Loucy (cell line): ENCODE results near the gene MET.

Experiments
- H2AFZ ChIP-seq: fragments of 200-600 bp; sonication (generic); 2 replicates; pipeline ENCODE4 v1.6.0; 2016; ENCODE audit warnings: antibody characterized with exemption, mild to moderate bottlenecking, low read length, moderate library complexity
- H3F3A ChIP-seq: fragments of 200-600 bp; 2 replicates; pipeline ENCODE4 v1.6.0; 2016; ENCODE audit warnings: antibody characterized with exemption, low read depth, mild to moderate bottlenecking
- H3K27me3 ChIP-seq: fragments of 200-600 bp; sonication (generic); 2 replicates; pipeline ENCODE4 v1.6.1; 2014; ENCODE audit warnings: low read length, mild to moderate bottlenecking; ENCODE audit not compliant: insufficient read depth, poor library complexity, severe bottlenecking
- H3K36me3 ChIP-seq: fragments of 200-600 bp; sonication (generic); 2 replicates; pipeline ENCODE4 v1.6.1; 2016; ENCODE audit warnings: low read length; ENCODE audit not compliant: insufficient read depth
- H3K4me1 ChIP-seq: fragments of 200-600 bp; sonication (generic); 2 replicates; pipeline ENCODE4 v1.5.1; 2014; ENCODE audit warnings: low read length, mild to moderate bottlenecking; ENCODE audit not compliant: insufficient read depth, poor library complexity, severe bottlenecking
- H3K4me2 ChIP-seq: fragments of 200-600 bp; sonication (generic); 2 replicates; pipeline ENCODE4 v1.6.0; 2014; ENCODE audit warnings: antibody characterized with exemption, low read length, low read depth, mild to moderate bottlenecking; ENCODE audit not compliant: poor library complexity, severe bottlenecking
- H3K4me3 ChIP-seq: fragments of 200-600 bp; sonication (generic); 2 replicates; pipeline ENCODE4 v1.5.1; 2014; ENCODE audit warnings: low read length, mild to moderate bottlenecking, mixed read lengths; ENCODE audit not compliant: poor library complexity, severe bottlenecking
- H3K79me2 ChIP-seq: fragments of 200-600 bp; sonication (generic); 2 replicates; pipeline ENCODE4 v1.6.1; 2014; ENCODE audit warnings: low read length; ENCODE audit not compliant: insufficient read depth
- H3K9ac ChIP-seq: fragments of 200-600 bp; sonication (generic); 2 replicates; pipeline ENCODE4 v1.6.0; 2014; ENCODE audit warnings: mild to moderate bottlenecking, low read depth, low read length, moderate library complexity; ENCODE audit not compliant: poor library complexity, severe bottlenecking
- H3K9me2 ChIP-seq: fragments of 200-600 bp; sonication (generic); replicated peaks from 2 replicates; pipeline ENCODE4 v1.6.1; 2016; ENCODE audit warnings: low read depth, low read length, mixed read lengths
- H3K9me3 ChIP-seq: fragments of 200-600 bp; sonication (generic); 2 replicates; pipeline ENCODE4 v1.6.1; 2014; ENCODE audit warnings: mild to moderate bottlenecking, antibody characterized with exemption, low read length, low read depth; ENCODE audit not compliant: insufficient read depth
- H4K20me1 ChIP-seq: fragments of 200-600 bp; sonication (generic); 2 replicates; pipeline ENCODE4 v1.6.0; 2014; ENCODE audit warnings: antibody characterized with exemption, low read length, mild to moderate bottlenecking; ENCODE audit not compliant: insufficient read depth, poor library complexity, severe bottlenecking
- CTCF ChIP-seq: fragments of 200-600 bp; sonication (generic); conservative IDR thresholded peaks from 2 replicates; pipeline ENCODE4 v1.5.1; 2014; ENCODE audit warnings: mild to moderate bottlenecking, antibody characterized with exemption, low read length
- EZH2phosphoT487 ChIP-seq: fragments of 200-600 bp; IDR thresholded peaks from 2 replicates; pipeline ENCODE4 v1.6.1; 2018; ENCODE audit warnings: antibody characterized with exemption, mild to moderate bottlenecking, moderate library complexity, borderline replicate concordance

MET gene

GRCh38 chr7:116706668-116707126 lies 34.7 kb downstream of the MET start:
- no peaks in the 10 kb centered on the region for H4K20me1 ChIP-seq
- no peaks in the 10 kb centered on the region for H3K79me2 ChIP-seq
- no peaks in the 10 kb centered on the region for H3K27me3 ChIP-seq
- H3K36me3 ChIP-seq: no peaks in the 10 kb centered on the region
- H3F3A ChIP-seq: no peaks in the 10 kb centered on the region
- H3K9me2 ChIP-seq: no peaks in the 10 kb centered on the region
- H3K4me3 ChIP-seq: no peak overlapping the region
- no peaks in the 10 kb centered on the region for H3K4me1 ChIP-seq
- H2AFZ ChIP-seq: no peak overlapping the region
- TF ChIP-seq CTCF (no peak), EZH2phosphoT487 (no peak)
- no peaks in the 10 kb centered on the region for H3K9me3 ChIP-seq
- H3K9ac ChIP-seq: no peak overlapping the region
- H3K4me2 ChIP-seq: no peak overlapping the region

GRCh38 chr7:116707289-116707688 lies 35.3 kb downstream of the MET start:
- no peaks in the 10 kb centered on the region for H3F3A ChIP-seq
- H3K9ac ChIP-seq: no peak overlapping the region
- TF ChIP-seq EZH2phosphoT487 (no peak), CTCF (no peak)
- no peak overlapping the region for H3K4me3 ChIP-seq
- H3K36me3 ChIP-seq: no peaks in the 10 kb centered on the region
- no peaks in the 10 kb centered on the region for H3K9me2 ChIP-seq
- no peaks in the 10 kb centered on the region for H3K4me1 ChIP-seq
- no peaks in the 10 kb centered on the region for H4K20me1 ChIP-seq
- no peaks in the 10 kb centered on the region for H3K9me3 ChIP-seq
- no peaks in the 10 kb centered on the region for H3K79me2 ChIP-seq
- H3K4me2 ChIP-seq: no peak overlapping the region
- H3K27me3 ChIP-seq: no peaks in the 10 kb centered on the region
- H2AFZ ChIP-seq: no peak overlapping the region

GRCh38 chr7:116708248-116708647 lies 36.3 kb downstream of the MET start:
- Histone ChIP-seq H2AFZ (no peak overlapping the region), H4K20me1 (no peaks in the 10 kb centered on the region), H3K36me3 (no peaks in the 10 kb centered on the region), H3K9me3 (no peaks in the 10 kb centered on the region), H3K4me2 (no peak overlapping the region), H3K27me3 (no peaks in the 10 kb centered on the region), H3K9me2 (no peaks in the 10 kb centered on the region), H3K4me3 (no peak overlapping the region), H3F3A (no peaks in the 10 kb centered on the region), H3K9ac (no peak overlapping the region), H3K4me1 (no peaks in the 10 kb centered on the region), H3K79me2 (no peaks in the 10 kb centered on the region)
- TF ChIP-seq EZH2phosphoT487 (no peak), CTCF (no peak)
